ENCODE measurements around the gene FBXO22.

DNA sequence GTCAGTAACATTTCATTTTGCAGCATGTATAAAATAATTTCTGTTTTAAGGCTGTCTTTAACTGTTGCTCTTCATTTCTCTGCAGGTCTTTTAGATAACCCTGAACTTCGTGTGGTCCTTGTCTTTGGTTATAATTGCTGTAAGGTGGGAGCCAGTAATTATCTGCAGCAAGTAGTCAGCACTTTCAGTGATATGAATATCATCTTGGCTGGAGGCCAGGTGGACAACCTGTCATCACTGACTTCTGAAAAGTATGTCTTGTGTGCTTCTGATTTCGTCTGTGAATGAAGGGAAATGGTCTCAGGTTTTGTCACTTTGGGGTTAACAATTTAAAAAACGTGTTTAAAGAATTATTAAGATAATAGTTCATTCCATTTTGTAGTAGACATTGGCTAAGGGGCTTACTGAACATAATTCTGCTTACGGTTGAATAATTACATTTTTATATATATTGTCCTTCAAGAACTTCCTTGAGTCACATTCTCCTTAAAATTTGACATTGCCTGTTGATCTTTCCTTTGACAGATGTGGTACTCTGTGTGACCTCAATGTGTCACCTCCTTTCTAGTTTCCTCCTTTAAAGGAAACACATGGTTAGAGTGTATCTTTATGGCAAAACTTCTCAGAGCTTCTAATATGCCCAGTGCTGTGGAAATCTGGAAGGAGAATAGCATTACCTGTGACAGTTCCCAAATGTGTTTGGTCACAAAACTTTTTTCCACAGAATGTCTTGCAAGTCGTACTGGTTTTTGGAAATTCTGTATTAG lies 26.3 kb downstream of the FBXO22 start:
- no peak for TF ChIP-seq CTCF (IDR thresholded peaks at IDR 0.05)
- no peak for TF ChIP-seq POLR2A (IDR thresholded peaks at IDR 0.05)
